Activated gamma-delta T cell treated with anti-CD3 and anti-CD28 coated beads, Interleukin-2, amount 50 U/mL, for 16 hours (primary cell): Measurements from ENCODE around the gene SLAMF6.
"Not testable (repeated sequence)": the region's sequence is repeated elsewhere in the genome, so short reads cannot be mapped to it uniquely, and the experiment has no call there.

ENCODE experiments used
- DNase-seq: peaks from one replicate; pipeline ENCODE4 v3.0.0-alpha.2; 2020; ENCODE audit warnings: low read depth

SLAMF6 gene

DNA sequence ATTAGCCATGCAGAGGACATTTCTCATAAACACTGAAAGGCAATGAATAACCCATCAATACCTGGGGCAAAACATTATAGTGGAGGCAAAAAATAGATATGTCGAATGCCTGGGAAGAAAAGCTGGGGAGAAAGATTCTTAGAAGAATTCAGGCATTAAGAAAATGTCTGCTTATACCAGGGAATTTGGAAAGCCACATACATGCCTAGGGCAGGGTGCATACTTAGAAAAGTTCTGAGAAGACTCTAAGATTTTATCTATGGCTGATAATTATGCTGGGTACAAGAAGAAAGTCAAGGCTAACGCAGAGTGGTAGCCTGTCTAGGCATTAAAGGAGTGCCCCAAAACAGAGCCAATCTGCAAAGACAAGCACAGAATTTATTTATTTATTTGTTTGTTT is 18.4 kb downstream of the SLAMF6 start:
- no peak for DNase-seq

DNA sequence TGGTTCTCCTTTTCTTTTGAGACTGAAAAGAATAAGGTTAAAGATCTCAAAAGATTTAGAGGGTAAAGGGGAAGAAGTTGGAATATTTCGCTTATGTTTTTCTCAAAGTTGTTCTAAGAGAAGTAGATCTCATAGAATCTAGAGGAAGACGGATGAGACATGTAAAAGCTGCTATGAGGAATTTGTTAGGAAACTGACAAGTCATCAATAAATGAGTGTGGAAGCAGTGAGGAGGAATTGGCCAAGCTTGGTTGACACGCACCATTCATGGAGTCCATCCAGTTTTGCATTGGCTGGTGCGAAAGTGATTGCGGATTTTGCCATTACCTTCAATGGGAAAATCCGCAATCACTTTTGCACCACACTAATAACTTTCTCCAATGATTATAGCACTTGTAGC is 20.0 kb downstream of the SLAMF6 start:
- no peak for DNase-seq

DNA sequence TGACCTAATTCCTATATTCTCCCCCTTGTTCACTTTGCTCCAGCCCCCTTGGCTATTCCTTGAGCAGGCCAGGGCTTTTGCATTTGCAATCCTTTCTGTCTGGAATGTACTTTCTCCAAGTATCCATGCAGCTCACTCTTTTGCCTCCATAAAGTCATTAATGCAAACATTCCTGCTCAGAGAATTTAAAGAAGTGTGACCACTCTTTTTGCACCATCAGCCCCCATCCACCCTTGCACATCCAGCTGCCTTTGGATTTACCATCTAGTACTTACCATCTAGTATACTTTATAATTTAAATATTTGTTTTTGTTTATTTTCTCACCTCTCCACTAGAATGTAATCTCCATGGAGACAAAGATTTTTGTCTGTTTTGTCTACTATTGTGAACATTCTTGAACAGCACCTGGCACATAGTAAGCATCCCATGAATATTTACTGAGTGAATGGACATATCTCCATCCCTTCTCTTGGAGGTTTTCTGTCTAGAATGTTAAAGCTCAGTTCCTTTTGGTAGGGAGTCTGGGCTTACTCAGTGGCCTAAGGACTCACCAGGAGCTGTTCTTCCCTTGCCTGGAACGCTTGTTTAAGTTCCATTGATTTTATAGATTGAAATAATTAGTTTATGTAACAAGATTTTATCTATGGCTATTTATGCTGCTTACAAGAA is 22.6 kb downstream of the SLAMF6 start:
- no peak for DNase-seq

DNA sequence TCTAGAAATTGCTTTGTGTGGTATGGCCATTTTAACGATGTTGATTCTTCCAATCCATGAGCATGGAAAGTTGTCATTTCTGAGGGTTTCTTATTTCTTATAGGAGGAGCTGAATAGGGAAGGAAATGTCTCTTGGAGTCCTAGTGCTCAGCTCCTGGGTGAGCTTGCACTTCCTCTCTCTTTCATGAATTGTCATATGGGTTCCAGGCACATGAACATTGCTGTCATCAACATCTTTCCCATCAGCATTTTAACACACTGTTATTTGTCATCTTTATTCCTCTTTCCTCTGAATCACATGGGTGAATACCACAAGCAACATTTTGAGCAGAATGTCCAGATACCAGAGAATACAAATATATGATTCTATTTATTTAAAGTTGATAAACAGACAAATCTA is 23.4 kb downstream of the SLAMF6 start:
- DNase-seq = no peak

DNA sequence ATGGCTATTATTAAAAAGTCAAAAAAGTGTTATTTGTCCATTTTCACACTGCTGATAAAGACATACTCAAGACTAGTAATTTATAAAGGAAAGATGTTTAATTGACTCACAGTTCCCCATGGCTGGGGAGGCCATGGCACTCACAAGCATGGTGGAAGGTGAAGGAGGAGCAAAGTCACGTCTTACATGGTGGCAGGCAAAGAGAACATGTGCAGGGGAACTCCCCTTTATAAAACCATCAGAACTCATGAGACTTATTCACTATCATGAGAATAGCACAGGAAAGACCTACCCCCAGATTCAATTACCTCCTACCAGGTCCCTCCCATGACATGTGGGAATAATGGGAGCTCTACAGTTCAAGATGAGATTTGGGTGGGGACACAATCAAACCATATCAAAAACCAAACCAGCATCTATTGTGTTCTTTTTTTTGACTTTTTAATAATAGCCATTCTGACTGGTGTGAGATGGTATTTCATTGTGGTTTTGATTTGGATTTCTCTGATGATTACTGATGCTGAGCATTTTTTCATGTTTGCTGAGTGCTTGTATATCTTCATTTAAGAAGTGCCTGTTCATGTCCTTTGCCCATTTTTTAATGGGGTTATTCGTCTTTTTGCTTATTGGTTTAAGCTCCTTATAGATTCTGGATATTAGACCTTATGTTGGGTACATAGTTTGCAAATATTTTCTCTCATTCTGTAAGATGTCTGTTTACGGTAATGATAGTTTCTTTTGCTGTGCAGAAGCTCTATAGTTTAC is 24.6 kb downstream of the SLAMF6 start:
- DNase-seq = not testable (repeated sequence)

DNA sequence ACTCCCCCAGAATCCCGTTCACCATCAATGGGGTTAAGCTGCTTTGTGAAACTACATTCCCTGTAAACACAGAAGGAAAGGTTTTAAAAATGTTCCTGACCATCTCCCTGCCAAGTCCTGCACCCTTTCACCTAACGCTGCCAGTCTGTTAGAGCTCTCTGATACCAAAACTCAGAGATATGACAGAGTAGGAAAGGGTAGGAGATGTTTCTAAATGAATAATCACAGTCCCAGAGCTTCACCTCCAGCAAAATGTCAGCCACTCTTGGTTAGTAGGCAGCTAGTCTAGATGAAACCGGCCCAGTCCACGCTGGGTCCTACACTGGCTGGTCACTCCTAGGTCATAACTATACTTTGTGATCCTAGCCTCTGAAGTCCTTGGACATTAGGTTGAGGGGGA is 26.7 kb downstream of the SLAMF6 start:
- no peak for DNase-seq

DNA sequence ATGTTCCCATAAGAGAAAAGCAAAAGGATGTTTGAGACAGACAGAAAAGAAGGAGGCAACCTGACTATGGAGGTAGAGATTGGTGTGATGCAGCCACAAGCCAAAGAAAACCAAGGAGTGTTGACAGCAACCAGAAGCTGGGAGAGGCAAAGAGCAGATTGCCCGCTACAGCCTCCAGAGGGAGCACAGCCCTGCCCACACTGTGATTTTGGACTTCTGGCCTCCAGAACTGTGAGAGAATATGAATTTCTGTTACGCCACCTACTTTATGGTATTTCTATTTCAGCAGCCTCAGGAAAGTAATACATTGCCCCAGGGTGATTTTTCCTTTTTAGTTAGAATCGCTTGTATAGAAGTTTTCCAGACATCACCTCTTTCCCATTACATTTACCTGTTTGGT is 28.4 kb downstream of the SLAMF6 start:
- DNase-seq = no peak

DNA sequence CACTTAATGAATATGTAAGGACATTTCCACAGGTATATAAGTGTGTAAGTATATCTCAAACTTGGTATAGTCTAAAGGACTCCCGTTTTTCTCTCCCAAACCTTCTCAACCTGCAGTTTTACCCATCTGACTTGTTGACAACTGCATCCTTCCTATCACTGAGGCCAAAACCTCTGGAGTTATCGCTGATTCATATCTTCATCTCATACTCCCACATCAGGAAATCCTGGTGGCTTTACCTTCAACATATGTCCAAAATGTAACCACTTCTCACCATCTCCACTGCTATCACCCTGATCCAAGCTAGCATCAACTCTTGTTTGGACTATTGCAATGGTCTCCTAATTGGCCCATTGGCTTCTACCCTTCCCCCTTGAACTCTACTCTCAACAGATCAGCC is 30.4 kb downstream of the SLAMF6 start:
- DNase-seq = no peak

DNA sequence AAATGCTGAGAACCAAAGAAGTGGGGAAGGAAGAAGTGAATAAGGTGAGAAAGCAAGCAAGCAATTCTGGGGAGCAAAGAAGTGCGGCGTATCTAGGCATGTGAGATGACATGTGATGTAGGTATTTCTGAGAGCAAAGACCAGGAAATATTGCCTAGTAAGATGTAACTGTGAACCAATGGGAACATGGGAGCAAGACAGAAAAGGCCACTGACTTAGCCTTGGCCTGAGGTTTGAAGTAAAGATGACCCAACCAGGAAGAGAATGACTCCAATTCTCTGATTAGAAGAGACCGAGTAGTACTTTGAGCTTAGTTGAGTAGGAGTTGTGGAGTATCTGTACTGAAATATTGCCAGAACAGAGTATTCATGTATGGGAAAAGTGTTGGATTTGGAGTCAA is 31.1 kb downstream of the SLAMF6 start:
- no peak for DNase-seq

DNA sequence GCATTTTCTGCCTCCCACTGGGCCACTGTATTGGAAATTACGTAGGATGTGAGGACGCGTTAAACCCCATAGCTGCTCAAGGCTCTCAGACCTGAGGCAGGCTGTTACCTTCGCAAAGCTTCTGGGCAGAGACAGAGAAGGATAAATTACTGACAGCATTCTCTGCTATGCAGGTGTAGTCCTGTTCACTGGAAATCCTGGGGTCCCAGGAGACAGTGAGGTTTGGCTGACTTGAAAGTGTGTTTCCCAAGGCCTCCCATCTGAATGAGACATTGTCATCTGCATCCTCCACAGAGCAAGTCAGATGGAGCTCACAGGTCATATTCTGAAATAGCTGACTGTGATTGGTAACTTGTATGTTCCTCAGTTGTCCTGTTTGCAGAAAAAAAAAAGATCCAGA is 32.0 kb downstream of the SLAMF6 start:
- DNase-seq = no peak

DNA sequence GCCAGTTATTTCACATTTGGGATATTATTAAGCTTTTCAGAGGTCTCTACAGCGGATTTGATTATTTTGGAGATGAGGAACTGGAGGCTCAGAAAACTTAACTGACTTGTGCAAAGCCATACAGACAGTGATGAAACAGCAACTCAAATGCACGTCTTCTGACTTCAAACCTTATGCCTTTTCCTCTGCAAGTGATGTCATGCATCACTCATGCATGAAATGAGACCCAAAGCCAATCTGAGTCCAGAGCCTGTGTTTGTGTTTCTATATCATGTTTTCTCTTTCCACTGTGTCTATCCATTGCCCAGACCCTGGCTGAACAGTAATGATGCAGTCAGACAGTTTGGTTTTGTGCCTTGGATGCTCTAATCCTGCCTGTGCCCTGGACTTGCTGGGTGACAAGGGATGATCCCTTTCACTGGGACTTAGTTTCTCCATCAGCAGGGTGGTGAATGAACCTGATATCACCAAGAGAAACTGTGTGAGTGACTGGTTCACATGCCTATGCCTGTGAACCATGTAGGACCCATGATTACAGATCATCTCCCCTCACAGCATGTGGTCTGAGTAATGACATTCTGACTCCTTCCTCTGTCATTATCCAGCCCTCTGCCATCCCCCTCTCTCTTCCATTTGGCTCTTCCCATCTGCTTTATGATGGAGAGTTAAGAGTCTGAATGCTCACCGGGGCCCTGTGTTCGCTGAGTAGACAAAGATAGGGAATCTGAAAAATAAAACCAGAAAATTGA is 33.4 kb downstream of the SLAMF6 start:
- no peak for DNase-seq

DNA sequence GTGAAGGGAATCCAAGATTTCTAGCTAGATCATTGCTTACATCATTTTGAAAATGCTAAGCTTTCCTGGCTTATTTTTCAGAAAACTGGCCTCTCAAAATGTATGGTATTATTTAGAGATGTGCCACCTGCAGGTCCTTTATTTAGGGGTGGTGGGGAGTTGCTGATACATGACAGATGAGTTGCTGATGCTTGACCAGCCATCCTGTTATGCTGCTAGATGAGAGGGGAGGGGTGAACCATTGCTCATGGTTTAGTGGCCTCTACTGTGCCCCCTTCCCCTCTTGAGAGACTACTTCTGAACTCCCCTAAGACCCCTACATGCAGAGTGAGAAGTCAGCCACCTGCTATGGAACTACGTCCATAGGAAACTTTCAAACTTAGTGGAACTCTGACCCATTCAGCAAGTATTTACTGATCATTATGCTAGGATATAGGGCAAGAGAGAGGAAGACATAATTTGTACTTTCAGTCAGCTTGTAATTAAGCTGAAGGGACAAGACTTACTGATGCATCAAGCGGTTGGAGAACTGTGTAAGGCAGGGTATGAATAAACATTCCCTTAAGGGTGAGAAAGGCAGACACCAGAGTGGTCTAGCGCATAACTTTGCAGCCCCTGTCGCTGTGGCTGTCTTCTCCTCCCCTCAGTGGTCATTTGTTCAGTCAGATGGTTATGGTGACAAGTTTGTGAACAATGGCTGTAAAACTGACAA is 34.6 kb downstream of the SLAMF6 start:
- no peak for DNase-seq

DNA sequence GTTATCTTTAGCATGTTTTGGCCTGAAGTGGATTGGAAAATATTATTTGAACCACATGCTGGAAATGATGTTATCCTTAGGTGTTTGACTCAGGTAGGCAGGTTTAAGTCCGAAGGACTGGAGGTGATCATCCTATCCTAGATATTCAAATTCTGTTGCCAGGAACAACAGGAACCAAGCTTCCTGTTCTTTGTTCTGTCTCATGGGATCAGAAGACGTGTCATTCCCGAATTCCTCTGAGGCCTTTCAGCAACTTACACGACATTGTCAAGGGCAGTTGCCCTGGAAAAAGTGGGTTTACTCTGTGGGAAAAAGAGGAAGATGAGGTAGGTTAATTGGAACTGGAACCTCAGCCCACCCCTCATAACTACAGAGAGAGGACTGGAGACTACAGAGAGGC is 36.6 kb downstream of the SLAMF6 start:
- no peak for DNase-seq

DNA sequence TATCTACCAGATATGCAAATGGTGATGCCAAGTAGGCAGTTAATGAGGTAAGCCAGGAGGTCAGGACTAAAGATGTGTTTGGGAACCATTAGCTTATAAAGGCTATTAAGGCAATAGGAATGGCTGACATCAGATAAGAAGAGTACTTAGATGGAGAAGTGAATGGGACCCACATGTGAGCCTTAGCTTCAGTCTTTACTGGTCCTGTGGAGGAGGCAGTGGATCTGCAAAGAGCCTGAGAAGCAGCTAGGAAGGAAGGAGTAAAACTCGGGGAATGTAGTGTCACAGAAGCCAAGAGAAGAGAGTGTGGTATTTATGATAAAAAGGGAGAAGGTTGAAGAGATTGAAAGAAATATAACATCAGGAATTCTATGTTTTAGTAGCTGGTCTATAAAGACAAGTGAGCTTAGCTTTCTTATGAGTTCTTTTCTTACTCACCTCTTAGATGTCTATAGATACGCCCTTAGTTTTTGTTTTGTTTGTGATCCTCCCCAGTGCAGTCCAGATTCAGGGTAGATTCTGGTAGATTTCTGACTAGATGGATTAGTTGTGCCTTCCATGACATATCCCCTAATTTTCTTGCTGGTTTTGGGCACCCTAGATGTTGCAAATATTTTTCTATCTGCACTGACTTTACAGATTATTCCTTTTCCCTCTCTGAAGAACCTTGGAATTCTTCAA is 39.4 kb downstream of the SLAMF6 start:
- no peak for DNase-seq

DNA sequence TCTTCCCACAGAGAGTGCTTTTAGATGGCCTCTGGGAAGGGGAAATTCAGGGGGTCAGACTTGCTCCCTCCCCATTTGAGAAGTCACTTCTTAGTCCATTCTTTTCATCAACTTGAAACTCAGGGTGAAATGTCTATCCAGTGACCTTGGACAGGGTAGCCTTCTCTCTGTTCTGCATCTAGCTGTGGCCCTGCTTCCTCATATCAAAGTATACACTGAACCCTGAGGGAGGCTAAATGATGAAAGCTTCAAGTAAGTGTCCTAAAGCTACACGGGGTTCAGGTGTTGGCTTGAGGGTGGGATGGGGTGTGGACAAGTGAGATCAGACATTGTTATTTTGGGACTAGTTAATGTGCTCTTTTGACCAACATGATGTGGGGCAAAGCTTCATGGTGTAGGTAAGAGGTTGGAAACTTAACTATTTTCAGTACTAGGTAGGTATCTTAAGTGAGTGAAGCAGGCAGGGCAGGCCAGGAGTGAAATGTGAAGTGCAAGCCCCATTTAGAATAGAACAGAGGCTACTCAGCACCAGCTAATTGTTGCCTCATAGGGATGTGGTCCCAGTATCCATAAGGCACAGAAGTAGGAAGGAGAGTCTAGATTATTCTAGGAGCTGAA is 41.0 kb downstream of the SLAMF6 start:
- no peak for DNase-seq

DNA sequence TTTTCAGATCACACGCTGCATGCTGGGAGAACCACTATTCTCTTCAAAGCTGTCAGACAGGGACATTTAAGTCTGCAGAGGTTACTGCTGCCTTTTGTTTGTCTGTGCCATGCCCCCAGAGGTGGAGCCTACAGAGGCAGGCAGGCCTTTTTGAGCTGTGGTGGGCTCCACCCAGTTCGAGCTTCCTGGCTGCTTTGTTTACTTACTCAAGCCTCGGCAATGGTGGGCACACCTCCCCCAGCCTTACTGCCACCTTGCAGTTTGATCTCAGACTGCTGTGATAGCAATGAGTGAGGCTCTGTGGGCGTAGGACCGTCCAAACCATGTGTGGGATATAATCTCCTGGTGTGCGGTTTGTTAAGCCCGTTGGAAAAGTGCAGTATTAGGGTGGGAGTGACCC is 42.3 kb downstream of the SLAMF6 start:
- peak; percentile 9 for DNase-seq

DNA sequence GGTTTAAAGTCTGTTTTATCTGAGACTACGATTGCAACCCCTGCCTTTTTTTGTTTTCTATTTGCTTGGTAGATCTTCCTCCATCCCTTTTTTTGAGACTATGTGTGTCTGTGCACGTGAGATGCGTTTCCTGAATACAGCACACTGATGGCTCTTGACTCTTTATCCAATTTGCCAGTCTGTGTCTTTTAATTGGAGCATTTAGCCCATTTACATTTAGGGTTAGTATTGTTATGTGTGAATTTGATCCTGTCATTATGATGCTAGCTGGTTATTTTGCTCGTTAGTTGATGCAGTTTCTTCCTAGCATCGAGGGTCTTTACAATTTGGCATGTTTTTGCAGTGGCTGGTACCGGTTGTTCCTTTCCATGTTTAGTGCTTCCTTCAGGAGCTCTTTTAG is 44.0 kb downstream of the SLAMF6 start:
- DNase-seq = not testable (repeated sequence)

DNA sequence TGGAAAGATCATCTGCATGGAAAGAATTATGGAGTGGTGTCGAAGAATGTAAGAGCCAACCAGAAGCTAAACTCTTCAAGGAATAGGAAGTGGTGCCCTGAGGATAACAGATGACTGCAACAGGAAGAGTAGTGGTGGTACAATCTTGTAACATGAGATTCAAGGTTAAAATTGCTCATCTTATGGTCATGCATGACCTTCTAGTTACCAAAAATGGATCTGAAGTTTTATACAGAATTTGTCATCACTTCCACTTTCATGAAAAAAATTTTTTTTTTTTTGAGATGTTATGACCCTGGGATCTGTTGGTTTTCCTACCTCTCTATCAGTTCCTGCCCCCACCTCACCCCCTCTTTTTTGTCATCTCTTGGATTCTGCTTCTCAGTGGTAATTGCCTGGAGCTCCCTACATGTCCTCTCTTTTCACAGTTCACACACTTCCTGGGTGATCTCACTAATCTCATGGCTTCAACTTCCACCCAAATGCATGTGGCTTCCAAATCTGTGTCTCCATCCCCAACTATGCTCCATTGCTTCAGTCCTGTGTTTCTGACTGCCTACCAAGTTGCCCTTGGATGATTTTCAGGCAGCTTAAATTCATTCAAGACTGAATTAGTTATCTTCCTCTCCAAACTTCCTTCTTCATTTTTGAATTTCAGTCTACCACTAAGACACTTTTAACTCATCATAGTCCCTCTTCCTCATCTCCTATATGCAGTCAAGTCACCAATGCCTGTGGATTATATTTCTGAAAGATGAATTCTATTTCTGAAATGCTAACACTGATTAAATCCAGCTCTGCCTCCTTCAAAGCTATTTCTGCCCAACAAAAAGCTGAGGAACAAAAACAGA is 48.4 kb downstream of the SLAMF6 start:
- no peak for DNase-seq

DNA sequence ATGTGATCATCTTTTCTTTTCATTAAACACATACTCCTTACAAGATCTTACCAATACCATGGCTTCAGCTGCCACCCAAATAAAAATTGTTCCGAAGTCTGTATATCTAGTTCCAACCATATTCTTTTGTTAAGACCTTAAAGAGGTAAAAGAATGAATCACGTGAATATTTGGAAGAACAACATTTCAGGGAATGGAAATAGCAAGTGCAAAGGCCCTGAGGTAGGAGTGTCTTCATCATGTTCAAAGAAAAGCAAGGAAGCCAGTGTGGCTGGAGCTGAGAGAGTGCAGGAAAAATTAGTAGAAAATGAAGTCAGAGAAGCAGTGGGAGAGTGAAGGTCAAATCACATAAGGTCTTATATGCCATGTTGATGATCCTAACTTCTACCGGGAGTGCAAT is 50.9 kb downstream of the SLAMF6 start:
- no peak for DNase-seq

DNA sequence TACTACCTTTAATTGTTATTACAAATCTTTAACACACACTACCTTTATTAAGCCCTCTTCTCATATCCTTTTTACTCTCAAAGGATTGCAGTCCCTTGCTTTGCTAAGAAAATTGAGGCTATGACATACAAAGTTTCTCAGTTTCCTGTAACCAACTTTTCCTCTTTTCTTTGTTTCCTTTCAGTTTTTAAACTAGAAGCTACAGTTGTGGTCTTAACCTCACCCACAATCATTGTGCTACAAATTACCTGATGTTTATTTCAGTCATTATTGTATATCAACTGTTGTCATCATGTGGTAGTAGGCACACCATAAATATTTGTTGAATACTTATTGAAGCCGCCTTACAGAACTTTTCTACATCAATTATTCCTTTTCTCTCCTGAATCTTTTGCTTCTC is 51.8 kb downstream of the SLAMF6 start:
- no peak for DNase-seq

DNA sequence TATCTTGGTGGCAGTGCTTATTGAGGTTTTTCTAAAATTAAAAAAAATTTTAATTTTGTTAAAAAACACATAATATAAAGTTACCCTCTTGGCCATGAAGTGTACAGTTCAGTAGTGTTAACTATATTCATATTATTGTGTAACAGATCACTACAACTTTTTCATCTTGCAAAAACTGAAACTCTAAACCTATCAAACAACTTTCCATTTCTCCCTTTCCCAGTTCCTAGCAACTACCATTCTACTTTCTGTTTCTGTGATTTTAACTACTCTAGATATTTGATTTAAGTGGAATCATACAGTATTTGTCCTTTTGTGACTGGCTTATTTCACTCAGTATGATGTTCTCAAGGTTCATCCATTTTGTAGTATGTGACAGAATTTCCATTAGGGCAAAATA is 55.5 kb downstream of the SLAMF6 start:
- DNase-seq = no peak
